K562 (cell line): ENCODE results near the gene IBA57. TPM values are rescaled to one million over a fixed set of nuclear protein-coding genes. Genes with fewer than 3 reads are reported as not detected.

Experiments used
- ATAC-seq: fragments of 200-7000 bp; cut with Tn5 transposase; 3 replicates; pipeline ENCODE4 v1.9.1; 2020; ENCODE audit warnings: moderate library complexity
- BruUV-seq: library from RNA; stranded (reverse); fragments of 400-500 nt; replicated peaks from 2 replicates; lab custom pipeline; 2021; lab: Mats Ljungman, UMichigan
- CTCF ChIA-PET: fragments of 300-600 bp; formaldehyde crosslinking; extraction: SDS; loops from one replicate; lab custom pipeline; 2021; ENCODE audit warnings: low intra/inter-chr PET ratio; lab: Yijun Ruan, JAX
- POLR2A ChIA-PET: fragments of 300-600, 350-650 bp; sonication (Branson Sonifier 250); formaldehyde crosslinking; extraction: SDS; loops from one replicate; lab custom pipeline; 2021; ENCODE audit warnings: antibody characterized with exemption, inconsistent platforms; lab: Yijun Ruan, JAX
- DNase-seq, 4 experiments: peaks; one replicate each; pipeline versions ENCODE4 v3.0.0 to v3.0.0-alpha.2; 2011 to 2018; ENCODE audit warnings: low spot score in 3 of 4, mixed read lengths in 3 of 4; ENCODE audit errors: extremely low read depth in 1 of 4
- FAIRE-seq: peaks from 2 replicates; lab custom pipeline; 2011; peaks lifted over from hg19 to GRCh38; lab: Jason Lieb, UNC
- H2AFZ ChIP-seq: 2 replicates; pipeline ENCODE4 v1.6.0; 2011; ENCODE audit warnings: low read depth, low read length, control low read depth, inconsistent platforms
- H3K27ac ChIP-seq: fragments of 200-600 bp; 3 replicates; pipeline ENCODE4 v1.8.0; 2011; ENCODE audit warnings: low read depth, mild to moderate bottlenecking, control low read depth, inconsistent platforms, low read length, moderate library complexity, mixed read lengths; ENCODE audit errors: extremely low read depth
- H3K27me3 ChIP-seq, 2 experiments: fragments of 300-600 bp in 1 of 2; 2 replicates in 1 of 2; 3 replicates in 1 of 2; pipeline versions ENCODE4 v1.6.0 to v1.8.0; 2011; ENCODE audit warnings: inconsistent platforms in 2 of 2, low read length in 2 of 2, mild to moderate bottlenecking in 1 of 2, mixed read lengths in 1 of 2, moderate library complexity in 1 of 2; ENCODE audit not compliant: control insufficient read depth in 2 of 2, insufficient read depth in 2 of 2
- H3K36me3 ChIP-seq: fragments of 300-600 bp; 3 replicates; pipeline ENCODE4 v1.8.0; 2011; ENCODE audit warnings: mild to moderate bottlenecking, low read length, inconsistent platforms; ENCODE audit not compliant: control insufficient read depth, insufficient read depth
- H3K4me1 ChIP-seq, 2 experiments: fragments of 200-600 bp in 1 of 2; replicated peaks in 1 of 2; 2 replicates in 1 of 2; 3 replicates in 1 of 2; pipeline versions ENCODE4 v1.5.1 to v1.8.0; 2011; ENCODE audit warnings: inconsistent platforms in 2 of 2, low read length in 2 of 2, mild to moderate bottlenecking in 1 of 2, mixed read lengths in 1 of 2, moderate library complexity in 1 of 2; ENCODE audit not compliant: control insufficient read depth in 2 of 2, insufficient read depth in 2 of 2
- H3K4me2 ChIP-seq: 2 replicates; pipeline ENCODE4 v1.6.1; 2011; ENCODE audit warnings: low read length, control low read depth, inconsistent platforms, mixed read lengths; ENCODE audit not compliant: insufficient read depth
- H3K4me3 ChIP-seq: fragments of 200-600 bp; sonication (generic), shearing (Covaris generic); 2 replicates; pipeline ENCODE4 v1.5.1; 2016; ENCODE audit warnings: control low read depth, inconsistent platforms
- H3K79me2 ChIP-seq: fragments of 200-600 bp; 3 replicates; pipeline ENCODE4 v1.8.0; 2011; ENCODE audit warnings: low read length, inconsistent platforms; ENCODE audit not compliant: control insufficient read depth, insufficient read depth
- H3K9ac ChIP-seq, 2 experiments: 2 replicates each; pipeline versions ENCODE4 v1.6.0 to v1.6.1; 2011; ENCODE audit warnings: low read depth in 2 of 2, low read length in 2 of 2, control low read depth in 1 of 2, inconsistent platforms in 1 of 2, mild to moderate bottlenecking in 1 of 2, mixed read lengths in 1 of 2; ENCODE audit not compliant: insufficient read depth in 1 of 2
- H3K9me1 ChIP-seq: one replicate; pipeline ENCODE4 v1.6.0; 2011; ENCODE audit warnings: inconsistent platforms, mild to moderate bottlenecking, low read length, moderate library complexity; ENCODE audit not compliant: control insufficient read depth, insufficient read depth
- H3K9me3 ChIP-seq: replicated peaks from 2 replicates; pipeline ENCODE4 v1.5.1; 2011; ENCODE audit warnings: low read depth, low read length, inconsistent platforms; ENCODE audit not compliant: control insufficient read depth, insufficient read depth
- H4K20me1 ChIP-seq: replicated peaks from 2 replicates; pipeline ENCODE4 v1.6.1; 2011; ENCODE audit warnings: low read length, inconsistent platforms, mixed read lengths; ENCODE audit not compliant: control insufficient read depth, insufficient read depth
- DMBX1 ChIP-seq: fragments of 250-450 bp; sonication (Bioruptor Pico); IDR thresholded peaks from 2 replicates; pipeline ENCODE4 v1.8.0; 2022; ENCODE audit warnings: inconsistent platforms, mild to moderate bottlenecking, moderate library complexity, borderline replicate concordance
- GTF2F1 ChIP-seq: IDR thresholded peaks from 2 replicates; pipeline ENCODE4 v1.6.1; 2011; ENCODE audit warnings: low read depth, low read length, improper control_type of control experiment
- ID3 ChIP-seq, 2 experiments: fragments of 250-450 bp in 1 of 2; fragments of 450-650 bp in 1 of 2; sonication (Bioruptor Pico) in 1 of 2; IDR thresholded peaks; 2 replicates each; pipeline versions ENCODE4 v1.6.1 to v1.8.0; 2016 to 2021; ENCODE audit warnings: mild to moderate bottlenecking in 2 of 2, moderate library complexity in 2 of 2, missing compliant biosample characterization in 1 of 2, missing genetic modification characterization in 1 of 2
- LCOR ChIP-seq: sonication (generic); formaldehyde crosslinking; IDR thresholded peaks from 2 replicates; pipeline ENCODE4 v1.8.0; 2022; ENCODE audit warnings: mild to moderate bottlenecking, missing genetic modification reagents
- SIX5 ChIP-seq, 2 experiments: IDR thresholded peaks; 2 replicates each; pipeline ENCODE4 v1.6.1; 2011; ENCODE audit warnings: low read length in 2 of 2, borderline replicate concordance in 1 of 2, low read depth in 1 of 2, mild to moderate bottlenecking in 1 of 2, moderate library complexity in 1 of 2; ENCODE audit not compliant: insufficient read depth in 1 of 2
- TCF3 ChIP-seq: sonication (generic); formaldehyde crosslinking; IDR thresholded peaks from 2 replicates; pipeline ENCODE4 v1.4.0; 2020; ENCODE audit warnings: mild to moderate bottlenecking, missing genetic modification reagents
- TGIF2 ChIP-seq: sonication (generic); formaldehyde crosslinking; IDR thresholded peaks from 2 replicates; pipeline ENCODE4 v1.8.1; 2022; ENCODE audit warnings: mild to moderate bottlenecking, missing genetic modification reagents, moderate library complexity
- THRAP3 ChIP-seq: fragments of 450-650 bp; IDR thresholded peaks from 2 replicates; pipeline ENCODE4 v1.6.1; 2016; ENCODE audit warnings: mild to moderate bottlenecking, inconsistent platforms, borderline replicate concordance
- ZNF274 ChIP-seq: IDR thresholded peaks from 2 replicates; pipeline ENCODE4 v1.6.1; 2011; ENCODE audit warnings: low read depth, mild to moderate bottlenecking, low read length, moderate library complexity, borderline replicate concordance
- ZNF561 ChIP-seq: fragments of 450-650 bp; formaldehyde crosslinking; conservative IDR thresholded peaks from 2 replicates; pipeline ENCODE4 v1.4.0; 2020; ENCODE audit warnings: mild to moderate bottlenecking, moderate library complexity
- ZNF609 ChIP-seq: sonication (generic); formaldehyde crosslinking; IDR thresholded peaks from 2 replicates; pipeline ENCODE4 v1.8.1; 2023; ENCODE audit warnings: missing genetic modification reagents, mild to moderate bottlenecking, borderline replicate concordance
- ZNF766 ChIP-seq: fragments of 200-800 bp; sonication (Bioruptor generic); conservative IDR thresholded peaks from 2 replicates; pipeline ENCODE4 v1.6.1; 2016; ENCODE audit warnings: missing genetic modification characterization, missing compliant biosample characterization
- WGBS: fragments of 100-300 bp; shearing (Covaris generic); methylation state at CpG from one replicate; pipeline ENCODE4 v1.1.6; 2016; ENCODE audit warnings: low coverage, mixed read lengths; ENCODE audit not compliant: insufficient coverage; ENCODE audit errors: missing lambda C conversion rate; 5-methylcytosine and 5-hydroxymethylcytosine counted together
- in situ Hi-C: fragments of 300-500 bp; cut with MboI; formaldehyde crosslinking; loops from 4 replicates; pipeline ENCODE4 v1.15.0; 2018; ENCODE audit warnings: inconsistent platforms, mixed read lengths
- intact Hi-C: fragments of 100-400 bp; cut with micrococcal nuclease; formaldehyde crosslinking; loops from 2 replicates; pipeline ENCODE4 v1.14.2; 2022
- polyA plus RNA-seq, 8 experiments: library from polyadenylated mRNA; depleted of rRNA in 4 of 8; stranded (reverse) in 5 of 8; unstranded in 3 of 8; fragments of >200 nt; fragmentation: Nextera tagmentation in 2 of 8; fragmentation: Illumina TruSeq in 1 of 8; extraction: Ambion mirVana in 2 of 8; extraction: Trizol in 1 of 8; gene quantifications; 2 replicates each; pipeline versions ENCODE4 v1.2.1 to v1.2.3, GENCODE V29; 2011 to 2014; ENCODE audit warnings: inconsistent platforms in 1 of 8, missing spikeins in 1 of 8
- total RNA-seq, 7 experiments: library from RNA; depleted of rRNA in 6 of 7; stranded (reverse); fragments of >200 nt in 6 of 7; fragmentation: Illumina TruSeq in 2 of 7; extraction: Trizol in 2 of 7; gene quantifications; 2 replicates each; pipeline versions ENCODE4 v1.2.1 to v1.2.3, GENCODE V29; 2011 to 2021; ENCODE audit warnings: low replicate concordance in 1 of 7

Gene IBA57
- total and polyA plus RNA-seq, 9 of the 15 experiments (the other 6 are each of a cell fraction or from before 2014, with no cell fraction given), result 0.77 to 15.5 (median 2.7) TPM

DNA sequence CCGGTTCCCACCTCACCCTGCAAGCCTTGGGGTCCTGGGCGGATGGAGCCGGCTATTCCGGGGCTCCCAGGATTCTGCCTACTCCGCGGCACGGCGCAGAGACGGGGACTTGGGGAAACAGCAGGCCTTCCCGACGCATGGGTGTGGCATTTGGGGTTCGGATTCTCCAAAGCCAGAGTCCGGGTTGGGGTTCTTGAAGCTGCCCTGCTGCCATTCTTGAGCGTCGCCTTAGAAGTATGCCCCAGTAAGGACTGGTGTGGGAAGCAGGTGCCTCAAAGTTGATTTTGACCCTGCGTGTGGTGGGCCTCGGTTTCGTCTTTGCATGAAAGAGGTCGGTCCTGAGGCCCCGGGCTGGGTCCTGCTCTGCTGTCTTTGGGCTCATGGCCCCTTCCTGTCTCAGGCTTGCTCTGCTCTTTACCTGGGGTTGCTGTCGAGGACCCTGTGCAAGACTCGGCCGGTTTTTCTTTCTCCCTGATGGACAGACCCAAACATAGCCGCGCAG, 24.8 kb upstream of the IBA57 start:
- in situ Hi-C loops, result no loop called here
- H3K79me2 ChIP-seq, result peaks cover 57% of the 10 kb centered on the region
- TF ChIP-seq LCOR (0 out of 2 replicates have a peak, but pooled peaks have one; percentile 10), THRAP3 (no peak), TGIF2 (CRISPR knock-in tag) (0 out of 2 replicates have a peak, but pooled peaks have one; percentile 11), SIX5 (IDR thresholded peaks at IDR 0.05; ENCODE audit: borderline replicate concordance in 1 of 2, insufficient read depth in 1 of 2, low read depth in 1 of 2, low read length in 2 of 2) (no peak), GTF2F1 (no peak), DMBX1 (CRISPR knock-in tag) (0 out of 2 replicates have a peak, but pooled peaks have one; percentile 5), ID3 (CRISPR knock-in tag; IDR thresholded peaks at IDR 0.05) (no peak), ID3 (tag; IDR thresholded peaks at IDR 0.05) (no peak), TCF3 (CRISPR knock-in tag) (peak; percentile 17; the same call in 1 of the 2 replicates), ZNF766 (CRISPR knock-in tag) (no peak), ZNF609 (no peak), ZNF274 (no peak), ZNF561 (CRISPR knock-in tag) (no peak)

More for the DNA sequence above, 24.8 kb upstream of the IBA57 start:
- peaks cover 17% of the 10 kb centered on the region for H3K9me1 ChIP-seq
- no TSS peak for BruUV-seq
- peak overlapping the region; percentile 92 for H3K4me3 ChIP-seq
- H3K36me3 ChIP-seq, result peaks cover 24% of the 10 kb centered on the region; the same call in 2 of the 3 replicates
- peak overlapping the region; percentile 92 for H3K4me2 ChIP-seq
- H3K27ac ChIP-seq, result peak overlapping the region; percentile 96
- WGBS, result 2% methylated on average over 25 of the region's 25 CpGs
- peaks cover 51% of the 10 kb centered on the region for H4K20me1 ChIP-seq
- no peaks in the 10 kb centered on the region for H3K27me3 ChIP-seq
- peaks cover 52 to 68% of the 10 kb centered on the region in 2 experiments for H3K4me1 ChIP-seq
- DNase-seq (no peak), FAIRE-seq (no peak), ATAC-seq (no peak)
- no peaks in the 10 kb centered on the region for H3K9me3 ChIP-seq
- CTCF ChIA-PET, result interaction anchor here (0.7 to 0.9 kb wide), 2 partner anchors 24 to 58 kb away, joined by 3 to 4 read pairs; partner anchors contain the start of gene ARF1
- POLR2A ChIA-PET, result interaction anchor here (0.5 to 2.7 kb wide), 9 partner anchors 9 to 65 kb away, joined by 3 to 11 read pairs (median 4); partner anchors contain the start of genes GJC2 and IBA57
- peak overlapping the region; percentile 86; the same call in 1 of the 2 replicates for H2AFZ ChIP-seq
- intact Hi-C loops, result loop anchor here (1.0 to 2.0 kb wide), 2 partner anchors 26 to 56 kb away; no protein-coding TSS in a partner anchor
- H3K9ac ChIP-seq, result peak overlapping the region; percentile 90 to 98
